Measurements from ENCODE around the gene PPP3CB.

GRCh38 chr10:73408978-73409521, 86.8 kb downstream of the PPP3CB start:
- no peak for TF ChIP-seq POLR2A (IDR thresholded peaks at IDR 0.05)
- no peak for TF ChIP-seq CTCF (IDR thresholded peaks at IDR 0.05)
- no peak for TF ChIP-seq EP300 (IDR thresholded peaks at IDR 0.05)

All from ovary (tissue), 3 donors.